CD14-positive monocyte (primary cell): ENCODE measurements around the gene RERE. TPM values are rescaled to one million over a fixed set of nuclear protein-coding genes. Genes with fewer than 3 reads are reported as not detected.

Source experiments
- DNase-seq, 3 donors: peaks; one replicate each; pipeline ENCODE4 v3.0.0-alpha.2; 2011 to 2022
- H2AFZ ChIP-seq: 2 replicates; pipeline ENCODE4 v1.6.0; 2012; ENCODE audit warnings: mild to moderate bottlenecking, low read depth, low read length, inconsistent platforms; ENCODE audit not compliant: insufficient read depth, poor library complexity, severe bottlenecking
- H3K27ac ChIP-seq, 2 donors: 1 replicate in 1 of 2; 2 replicates in 1 of 2; pipeline ENCODE4 v1.5.1; 2012 to 2013; ENCODE audit warnings: low read length in 2 of 2, control low read depth in 1 of 2, inconsistent platforms in 1 of 2, low read depth in 1 of 2, mild to moderate bottlenecking in 1 of 2
- H3K27me3 ChIP-seq, 2 donors: one replicate each; pipeline versions ENCODE4 v1.6.0 to v1.6.1; 2011 to 2013; ENCODE audit warnings: low read length in 2 of 2; ENCODE audit not compliant: control insufficient read depth in 2 of 2, insufficient read depth in 2 of 2
- H3K36me3 ChIP-seq, 2 donors: replicated peaks in 1 of 2; 1 replicate in 1 of 2; 2 replicates in 1 of 2; pipeline versions ENCODE4 v1.5.1 to v1.6.1; 2012 to 2013; ENCODE audit warnings: low read length in 2 of 2, control low read depth in 1 of 2, inconsistent platforms in 1 of 2, mild to moderate bottlenecking in 1 of 2; ENCODE audit not compliant: insufficient read depth in 2 of 2, control insufficient read depth in 1 of 2
- H3K4me1 ChIP-seq, 2 donors: 1 replicate in 1 of 2; 2 replicates in 1 of 2; pipeline versions ENCODE4 v1.5.1 to v1.6.1; 2012 to 2013; ENCODE audit warnings: low read length in 2 of 2, control low read depth in 1 of 2, inconsistent platforms in 1 of 2, mild to moderate bottlenecking in 1 of 2, moderate library complexity in 1 of 2; ENCODE audit not compliant: insufficient read depth in 2 of 2, control insufficient read depth in 1 of 2
- H3K4me2 ChIP-seq: replicated peaks from 2 replicates; pipeline ENCODE3; 2012; ENCODE audit warnings: low read length, moderate library complexity, mild to moderate bottlenecking; ENCODE audit not compliant: poor library complexity, severe bottlenecking; ENCODE audit errors: extremely low read depth
- H3K4me3 ChIP-seq, 3 experiments: fragments of 200-600 bp in 1 of 3; sonication (generic) in 1 of 3; replicated peaks in 1 of 3; 1 replicate in 2 of 3; 2 replicates in 1 of 3; pipeline ENCODE4 v1.5.1; 2011 to 2013; ENCODE audit warnings: low read length in 3 of 3, mild to moderate bottlenecking in 3 of 3, control low read depth in 2 of 3, low read depth in 2 of 3, inconsistent platforms in 1 of 3, moderate library complexity in 1 of 3
- H3K79me2 ChIP-seq: 2 replicates; pipeline ENCODE4 v1.6.0; 2012; ENCODE audit warnings: mild to moderate bottlenecking, control low read depth, inconsistent platforms, low read length, moderate library complexity; ENCODE audit not compliant: insufficient read depth
- H3K9ac ChIP-seq: 2 replicates; pipeline ENCODE4 v1.6.0; 2017; ENCODE audit warnings: low read length, mild to moderate bottlenecking; ENCODE audit not compliant: insufficient read depth, poor library complexity, severe bottlenecking
- H3K9me3 ChIP-seq, 2 donors: replicated peaks in 1 of 2; 1 replicate in 1 of 2; 2 replicates in 1 of 2; pipeline versions ENCODE4 v1.5.1 to v1.6.1; 2012 to 2013; ENCODE audit warnings: low read length in 2 of 2, control low read depth in 1 of 2; ENCODE audit not compliant: control insufficient read depth in 1 of 2, insufficient read depth in 1 of 2
- H4K20me1 ChIP-seq: 2 replicates; pipeline ENCODE4 v1.6.0; 2012; ENCODE audit warnings: mild to moderate bottlenecking, low read length, control low read depth, moderate library complexity; ENCODE audit not compliant: insufficient read depth
- H3K27ac Mint-ChIP-seq, 7 donors: one replicate each; pipeline ENCODE4 v1.8.0; 2020; ENCODE audit warnings: mild to moderate bottlenecking in 7 of 7, mixed read lengths in 7 of 7, moderate library complexity in 6 of 7, inconsistent platforms in 2 of 7
- H3K27me3 Mint-ChIP-seq, 3 donors: one replicate each; pipeline ENCODE4 v1.8.0; 2021 to 2022; ENCODE audit warnings: low read depth in 3 of 3, mild to moderate bottlenecking in 3 of 3, mixed read lengths in 3 of 3, moderate library complexity in 3 of 3, inconsistent platforms in 1 of 3
- H3K36me3 Mint-ChIP-seq, 2 donors: one replicate each; pipeline ENCODE4 v1.8.0; 2020; ENCODE audit warnings: mixed read lengths in 2 of 2, inconsistent platforms in 1 of 2, mild to moderate bottlenecking in 1 of 2
- H3K4me1 Mint-ChIP-seq: one replicate; pipeline ENCODE4 v1.8.0; 2020; ENCODE audit warnings: mild to moderate bottlenecking, mixed read lengths
- H3K4me3 Mint-ChIP-seq, 2 donors: one replicate each; pipeline ENCODE4 v1.8.0; 2020; ENCODE audit warnings: mild to moderate bottlenecking in 2 of 2, mixed read lengths in 2 of 2, moderate library complexity in 1 of 2
- H3K9me3 Mint-ChIP-seq, 7 donors: one replicate each; pipeline ENCODE4 v1.8.0; 2020 to 2022; ENCODE audit warnings: mixed read lengths in 7 of 7, mild to moderate bottlenecking in 6 of 7, moderate library complexity in 6 of 7, inconsistent platforms in 2 of 7
- CTCF ChIP-seq: fragments of 200-600 bp; IDR thresholded peaks from one replicate; pipeline ENCODE4 v1.8.0; 2022; ENCODE audit warnings: antibody characterized with exemption, mild to moderate bottlenecking
- WGBS: methylation state at CpG from one replicate; pipeline ENCODE4 v1.1.5; 2013; ENCODE audit warnings: missing lambda C conversion rate; ENCODE audit not compliant: insufficient coverage; 5-methylcytosine and 5-hydroxymethylcytosine counted together
- intact Hi-C, 2 donors: fragments of 100-400 bp; cut with micrococcal nuclease; formaldehyde crosslinking; loops; one replicate each; pipeline versions ENCODE4 v1.15.0 to v1.15.1; 2023
- polyA plus RNA-seq, 3 donors: library from polyadenylated mRNA; depleted of rRNA in 1 of 3; unstranded in 2 of 3; stranded (reverse) in 1 of 3; fragments of 300-500 nt in 2 of 3; fragments of >200 nt in 1 of 3; fragmentation: Illumina TruSeq in 2 of 3; gene quantifications; 1 replicate in 2 of 3; 2 replicates in 1 of 3; pipeline ENCODE4 v1.2.3, GENCODE V29; 2012 to 2021

The RERE gene
- polyA plus RNA-seq, 3 donors, result 1.2 to 19.4 (median 3.8) TPM

GRCh38 chr1:8693107-8693506 lies 124.3 kb downstream of the RERE start:
- H4K20me1 ChIP-seq, result peaks cover 8% of the 10 kb centered on the region
- H3K27ac ChIP-seq, result no peak overlapping the region
- intact Hi-C loops, result no loop called here
- H3K9me3 Mint-ChIP-seq, result peaks cover 0 to 8% (median 5%) of the 10 kb centered on the region in 7 donors
- no peaks in the 10 kb centered on the region for H3K27me3 ChIP-seq
- WGBS, result 80% methylated on average over 1 of the region's 3 CpGs
- no peaks in the 10 kb centered on the region for H3K36me3 ChIP-seq
- peaks cover 27% of the 10 kb centered on the region for H3K79me2 ChIP-seq
- H3K4me1 Mint-ChIP-seq, result peaks cover 6% of the 10 kb centered on the region
- H2AFZ ChIP-seq, result no peak overlapping the region
- no peak overlapping the region for H3K4me2 ChIP-seq
- no peak for TF ChIP-seq CTCF
- no peak overlapping the region for H3K9ac ChIP-seq
- no peaks in the 10 kb centered on the region for H3K9me3 ChIP-seq
- H3K36me3 Mint-ChIP-seq, result peaks cover 3% of the 10 kb centered on the region in 2 donors
- DNase-seq, result no peak
- H3K27me3 Mint-ChIP-seq, result peaks cover 0 to 5% (median 0%) of the 10 kb centered on the region in 3 donors
- H3K4me3 ChIP-seq, result no peak overlapping the region
- peaks cover 0 to 8% of the 10 kb centered on the region in 2 donors for H3K4me1 ChIP-seq
- H3K27ac Mint-ChIP-seq, result no peak overlapping the region
- H3K4me3 Mint-ChIP-seq, result no peak overlapping the region

GRCh38 chr1:8691662-8692061 lies 125.8 kb downstream of the RERE start:
- intact Hi-C loops, result no loop called here
- H2AFZ ChIP-seq, result no peak overlapping the region
- 80% methylated on average over 1 of the region's 1 CpG for WGBS
- H3K9me3 Mint-ChIP-seq, result peaks cover 0 to 6% (median 5%) of the 10 kb centered on the region in 7 donors
- no peaks in the 10 kb centered on the region for H3K9me3 ChIP-seq
- no peak overlapping the region for H3K27ac ChIP-seq
- no peak overlapping the region for H3K4me3 Mint-ChIP-seq
- peaks cover 8% of the 10 kb centered on the region for H4K20me1 ChIP-seq
- H3K27ac Mint-ChIP-seq, result no peak overlapping the region
- no peak for DNase-seq
- H3K9ac ChIP-seq, result no peak overlapping the region
- H3K27me3 Mint-ChIP-seq, result peaks cover 0 to 3% (median 0%) of the 10 kb centered on the region in 3 donors
- peaks cover 4 to 22% of the 10 kb centered on the region in 2 donors for H3K4me1 ChIP-seq
- H3K4me1 Mint-ChIP-seq, result peaks cover 20% of the 10 kb centered on the region
- no peaks in the 10 kb centered on the region for H3K27me3 ChIP-seq
- H3K4me2 ChIP-seq, result no peak overlapping the region
- no peak for TF ChIP-seq CTCF
- peaks cover 3 to 7% of the 10 kb centered on the region in 2 donors for H3K36me3 Mint-ChIP-seq
- H3K36me3 ChIP-seq, result no peaks in the 10 kb centered on the region
- no peak overlapping the region for H3K4me3 ChIP-seq
- H3K79me2 ChIP-seq, result peaks cover 29% of the 10 kb centered on the region
